Stimulated activated naive CD4-positive, alpha-beta T cell treated with Interleukin-2 at 50 U/mL for 16 hours (primary cell): Measurements from ENCODE around the gene IRF7.
A peak's percentile ranks its signal among the peaks of the same experiment; 100 is the strongest.
"Not testable (repeated sequence)": the region's sequence is repeated elsewhere in the genome, so short reads cannot be mapped to it uniquely, and the experiment has no call there.

Experiments
- DNase-seq: peaks from one replicate; lab custom pipeline; 2025; lab: John Stamatoyannopoulos, UW

The IRF7 gene

DNA sequence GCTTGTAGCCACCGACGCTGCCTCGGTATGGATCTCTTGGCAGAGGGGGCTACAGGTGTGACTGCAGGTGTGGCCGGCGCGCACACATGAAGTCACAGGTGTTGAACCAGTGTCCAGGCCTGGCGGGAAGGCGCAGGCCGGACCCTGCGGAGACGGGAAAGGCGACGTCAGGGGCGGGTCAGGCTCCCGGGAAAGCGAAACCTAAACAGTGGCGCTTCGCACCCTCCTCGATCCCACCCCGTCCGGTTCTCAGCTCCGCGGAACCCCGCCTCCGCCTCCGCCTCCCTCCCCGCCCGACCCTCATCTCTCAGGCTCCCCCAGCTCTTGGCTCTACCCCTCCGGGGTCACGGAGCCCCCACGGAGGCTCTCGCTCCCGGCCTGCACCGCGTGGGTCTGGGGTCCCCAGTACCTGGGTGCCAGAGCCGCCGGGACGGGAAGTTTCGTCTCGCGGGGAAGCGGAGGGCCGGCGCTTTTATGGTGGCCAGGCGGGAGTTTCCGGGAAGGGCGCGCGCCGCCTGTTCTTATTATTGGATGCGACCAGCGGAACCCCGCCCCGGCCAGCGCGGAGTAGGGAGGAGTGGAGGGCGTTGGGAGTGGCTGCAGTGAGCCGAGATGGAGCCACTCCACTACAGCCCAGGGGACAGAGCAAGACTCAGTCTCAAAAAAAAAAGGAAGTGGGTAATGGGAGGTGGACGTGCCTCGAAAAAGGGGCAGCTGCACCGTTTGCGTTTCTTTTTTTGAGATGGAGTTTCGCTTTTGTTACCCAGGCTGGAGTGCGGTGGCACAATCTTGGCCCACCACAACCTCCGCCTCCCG, at the start of gene IRF7:
Gene IRF7 (minus strand): TSS at position 447 of the 816 bp plus-strand sequence. CDS start 586 bp downstream, outside the sequence.
- peak; percentile 83 for DNase-seq

DNA sequence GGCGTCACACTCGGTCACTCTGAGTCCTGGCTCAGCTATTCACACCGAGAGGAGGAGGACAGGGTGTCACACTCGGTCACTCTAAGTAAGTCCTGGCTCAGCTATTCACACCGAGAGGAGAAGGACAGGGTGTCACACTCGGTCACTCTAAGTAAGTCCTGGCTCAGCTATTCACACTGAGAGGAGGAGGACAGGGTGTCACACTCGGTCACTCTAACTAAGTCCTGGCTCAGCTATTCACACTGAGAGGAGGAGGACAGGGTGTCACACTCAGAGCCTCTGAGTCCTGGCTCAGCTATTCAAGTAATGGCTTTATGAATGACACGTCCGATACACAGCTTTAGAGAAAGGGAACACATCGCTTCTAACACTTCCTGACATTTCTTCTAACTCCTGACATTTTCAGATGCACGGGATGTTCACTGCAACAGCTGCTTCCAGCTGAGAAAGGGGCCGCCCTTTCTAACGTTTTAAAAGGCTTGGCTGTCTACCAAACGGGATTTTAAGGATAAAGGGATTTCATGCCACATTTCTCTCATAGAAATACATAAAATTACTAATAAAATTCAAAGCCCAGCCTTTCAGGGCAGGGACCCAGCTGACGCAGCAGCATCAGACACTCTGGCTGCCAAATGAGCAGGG, 49.4 kb upstream of the IRF7 start:
- DNase-seq = no peak

DNA sequence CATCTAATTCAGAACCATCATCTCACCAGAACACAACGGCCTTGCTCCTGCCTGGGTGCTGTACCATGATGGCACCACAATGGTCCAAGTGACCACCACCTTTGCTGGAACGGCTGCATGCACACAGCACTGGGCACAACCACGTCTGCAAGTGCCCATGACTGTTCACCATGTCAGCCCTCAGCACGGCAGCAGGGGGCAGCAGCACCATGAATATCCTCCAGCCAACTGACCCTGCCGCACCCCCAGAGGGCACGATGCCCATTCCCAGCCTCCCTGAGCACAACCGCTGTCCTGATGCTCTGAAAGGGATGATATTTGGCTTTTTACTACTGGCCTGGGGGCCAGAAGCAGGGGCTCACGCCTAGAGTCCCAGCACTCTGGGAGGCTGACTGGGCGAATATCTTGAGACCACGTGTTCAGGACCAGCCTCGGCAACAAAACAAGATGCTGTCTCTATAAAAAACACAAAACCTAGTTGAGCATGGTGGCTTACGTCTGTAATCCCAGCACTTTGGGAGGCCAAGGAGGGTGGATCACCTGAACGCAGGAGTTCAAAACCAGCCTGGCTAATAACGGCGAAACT, 47.0 kb upstream of the IRF7 start:
- DNase-seq = peak; percentile 10

DNA sequence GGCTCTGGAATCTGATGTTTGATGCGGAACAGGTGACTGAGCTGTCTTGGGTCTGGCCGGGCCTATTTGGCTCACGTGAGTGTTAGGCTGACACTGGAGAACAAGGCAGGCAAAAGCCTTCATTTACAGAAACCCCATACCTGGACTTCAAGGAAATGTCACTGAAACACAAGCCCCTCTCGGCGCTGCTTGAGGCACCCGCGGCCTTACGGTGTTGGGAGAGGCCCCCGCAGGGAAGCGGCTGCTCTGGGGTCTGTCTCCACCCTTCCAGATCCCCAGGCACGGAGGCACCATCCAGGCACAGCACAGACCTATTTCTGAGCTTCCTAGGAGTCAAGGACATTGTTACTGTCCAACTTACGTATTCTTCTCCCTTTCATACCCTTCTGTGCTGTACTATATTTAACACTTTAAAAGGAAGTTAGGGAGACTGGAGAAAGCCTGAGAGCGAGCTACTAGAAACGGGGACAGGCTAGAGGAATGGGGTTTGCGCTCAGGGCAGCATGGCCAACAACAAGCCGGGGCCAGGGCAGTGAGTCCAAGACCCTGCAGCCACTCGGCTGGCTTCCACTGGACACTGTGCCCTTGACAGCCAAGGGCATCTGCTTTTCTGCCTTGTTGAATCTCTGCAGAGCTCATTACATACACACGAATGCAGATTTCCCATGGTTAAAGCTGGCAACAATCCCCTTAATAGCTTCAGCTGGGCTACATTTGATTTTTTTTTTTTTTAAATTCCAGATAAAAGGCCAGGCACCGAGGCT, 45.1 kb upstream of the IRF7 start:
- no peak for DNase-seq

DNA sequence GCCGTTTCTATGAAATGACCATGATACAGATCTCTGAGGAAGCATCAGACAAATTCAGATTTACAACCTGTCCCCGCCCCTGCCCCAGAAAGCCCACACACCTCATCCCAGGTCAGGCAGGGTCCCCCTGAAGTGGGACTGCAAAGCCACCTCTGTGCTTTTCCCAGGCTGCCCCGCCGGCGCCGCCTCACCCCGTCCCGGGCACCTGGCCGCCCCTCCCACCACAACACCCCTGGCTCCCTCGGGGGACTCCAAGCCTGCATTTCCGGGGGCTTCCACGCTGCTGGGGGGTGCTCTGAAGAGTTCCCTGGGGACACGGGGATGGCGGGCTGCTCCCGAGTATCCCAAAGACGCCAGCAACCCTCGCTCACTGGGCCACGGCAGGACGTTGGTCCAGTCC, 44.5 kb upstream of the IRF7 start:
- DNase-seq = no peak

DNA sequence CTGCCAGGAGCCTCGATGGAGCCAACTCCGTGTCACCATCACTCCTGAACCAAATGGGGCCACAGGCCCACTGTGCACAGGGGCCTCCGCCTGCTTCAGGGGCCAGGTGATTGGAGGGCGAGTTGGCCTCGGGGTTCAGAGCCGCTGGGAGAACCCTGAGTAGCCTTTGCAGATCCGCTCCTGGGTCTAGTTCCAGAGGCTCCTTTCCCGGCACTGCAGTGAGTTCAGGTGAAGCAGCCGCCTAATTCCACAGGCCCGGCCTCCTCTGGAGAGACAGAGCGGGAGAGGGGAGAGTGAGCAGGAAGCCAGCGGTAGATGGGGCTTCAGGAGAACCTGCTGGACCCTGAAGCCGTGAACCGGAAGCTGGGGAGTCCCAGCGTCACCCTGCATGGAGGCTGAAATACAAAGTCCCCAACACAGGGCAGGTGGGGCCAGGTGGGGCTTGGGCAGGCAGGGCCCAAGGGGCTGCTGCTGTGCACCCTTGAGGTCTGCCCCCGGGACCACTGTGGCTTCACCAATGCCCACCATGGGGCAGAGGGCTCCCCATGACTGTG, 43.9 kb upstream of the IRF7 start:
- DNase-seq = no peak

DNA sequence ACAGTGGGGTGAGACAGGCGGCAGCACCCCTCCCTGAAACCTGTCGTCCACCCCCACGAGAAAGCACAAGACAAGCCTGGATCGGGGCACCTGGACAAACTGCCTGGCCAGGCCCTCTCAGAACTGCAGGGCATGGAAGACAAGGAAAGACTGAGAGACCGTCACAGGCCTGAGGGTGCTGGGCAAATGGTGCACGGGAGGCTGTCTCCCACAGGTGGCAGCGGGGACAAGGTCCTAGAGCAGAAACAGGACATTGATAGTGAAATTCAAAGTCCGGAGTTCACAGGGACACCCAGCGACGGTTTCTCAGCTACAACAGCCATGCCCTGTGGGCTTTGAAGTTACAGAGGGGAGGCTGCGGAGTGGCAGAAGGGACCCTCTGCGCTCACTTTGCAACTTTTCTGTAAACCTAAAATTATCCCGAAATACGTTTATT, 42.0 kb upstream of the IRF7 start:
- DNase-seq = no peak

DNA sequence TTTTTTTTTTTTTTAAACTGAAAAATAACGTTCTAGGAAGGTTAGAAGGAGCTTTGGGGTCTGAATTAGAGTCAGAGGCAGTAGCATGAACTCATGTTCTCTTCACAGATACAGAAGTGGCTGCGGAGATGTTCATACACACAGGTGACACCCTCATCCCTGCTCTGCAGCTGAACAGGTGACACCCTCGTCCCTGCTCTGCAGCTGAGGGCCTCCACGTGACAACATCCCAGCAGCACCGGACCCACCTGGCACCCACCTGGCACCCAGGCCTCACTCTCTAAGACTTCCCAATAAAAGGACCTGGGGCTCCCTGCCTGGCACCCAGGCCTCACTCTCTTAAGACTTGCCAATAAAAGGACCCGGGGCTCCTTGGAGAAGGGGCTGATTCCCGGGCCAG, 41.1 kb upstream of the IRF7 start:
- DNase-seq = no peak

DNA sequence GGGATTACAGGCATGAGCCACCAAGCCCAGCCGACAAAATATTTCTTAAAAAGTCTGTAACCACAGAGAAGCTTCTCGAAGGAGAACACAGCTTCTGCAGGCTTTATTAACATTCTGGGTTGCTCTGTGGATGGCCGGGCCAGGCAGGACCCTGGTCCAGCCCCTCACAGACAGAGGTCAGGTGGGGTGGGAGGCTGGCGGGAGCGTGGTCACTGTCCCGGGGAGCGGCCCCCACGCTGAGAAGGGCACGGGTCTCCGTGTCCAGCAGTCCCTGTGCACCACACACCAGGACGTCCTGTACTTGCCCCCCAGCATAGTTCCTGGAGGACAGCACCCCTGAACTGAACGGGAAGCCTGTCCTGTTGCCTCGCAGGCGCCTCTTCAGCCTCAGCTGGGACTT, 40.7 kb upstream of the IRF7 start:
- no peak for DNase-seq

DNA sequence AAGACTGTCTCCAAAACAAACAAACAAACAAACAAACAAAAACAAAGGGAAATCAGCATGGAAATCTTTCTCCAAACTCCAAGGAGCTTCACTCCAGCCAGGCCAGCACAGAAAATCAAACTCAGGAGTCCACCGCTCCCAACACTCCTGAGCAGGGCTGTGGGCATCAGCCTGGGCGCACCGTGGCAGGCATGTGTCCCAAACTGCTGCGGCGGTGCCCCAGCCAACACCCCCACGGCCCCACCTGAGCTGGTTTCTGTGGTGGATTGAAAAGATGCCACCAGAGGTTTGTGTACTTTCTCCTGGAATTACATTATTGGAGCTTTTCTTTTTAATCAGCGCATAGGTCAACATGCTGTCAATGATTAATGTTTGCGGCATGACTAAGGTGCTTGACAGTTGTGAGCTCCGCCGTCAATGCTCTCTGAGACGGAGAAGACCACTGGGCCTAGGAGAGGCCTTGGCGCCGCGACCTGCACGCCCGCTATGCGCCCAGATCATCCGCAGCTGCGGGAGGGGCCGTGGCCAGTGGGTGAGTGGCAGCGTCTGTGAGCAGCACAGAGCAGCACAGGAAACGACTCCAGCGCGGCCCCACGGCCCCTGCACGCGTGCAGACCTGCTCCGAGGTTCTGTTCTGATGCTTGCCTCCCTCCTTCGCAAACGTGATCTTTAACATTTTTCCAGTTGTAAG, 39.4 kb upstream of the IRF7 start:
- DNase-seq = no peak

DNA sequence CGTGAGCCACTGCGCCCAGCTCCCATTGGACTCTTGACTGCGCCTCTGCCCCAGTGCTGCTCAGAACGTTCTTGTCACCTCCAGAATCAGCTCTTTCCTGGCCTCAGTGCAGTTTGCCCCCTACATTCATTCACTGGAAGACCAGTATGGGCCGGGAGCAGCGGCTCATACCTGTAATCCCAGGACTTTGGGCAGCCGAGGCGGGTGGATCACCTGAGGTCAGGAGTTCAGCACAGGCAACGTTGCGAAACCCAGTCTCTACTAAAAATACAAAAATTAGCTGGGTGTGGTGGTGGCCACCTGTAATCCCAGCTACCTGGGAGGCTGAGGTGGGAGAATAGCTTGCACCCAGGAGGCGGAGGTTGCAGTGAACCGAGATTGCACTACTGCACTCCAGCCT, 38.7 kb upstream of the IRF7 start:
- not testable (repeated sequence) for DNase-seq

DNA sequence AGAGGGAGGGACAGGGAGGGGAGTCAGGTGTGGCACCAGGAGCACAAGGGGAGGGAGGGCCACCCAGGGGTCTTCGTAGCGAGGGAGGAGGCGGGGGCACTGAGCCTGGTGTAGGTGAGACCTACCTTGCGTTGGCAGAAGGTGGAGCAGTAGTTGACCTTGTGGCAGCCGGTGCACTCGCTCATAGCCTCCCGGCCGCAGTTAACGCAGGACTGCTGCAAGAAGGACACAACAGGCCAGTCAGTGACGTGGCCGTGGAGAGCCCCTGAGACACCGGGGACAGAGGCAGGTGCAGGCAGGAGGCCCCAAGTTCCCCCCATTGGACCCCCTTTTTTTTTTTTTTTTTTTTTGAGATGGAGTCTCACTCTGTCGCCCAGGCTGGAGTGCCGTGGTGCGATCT, 38.1 kb upstream of the IRF7 start:
- no peak for DNase-seq

DNA sequence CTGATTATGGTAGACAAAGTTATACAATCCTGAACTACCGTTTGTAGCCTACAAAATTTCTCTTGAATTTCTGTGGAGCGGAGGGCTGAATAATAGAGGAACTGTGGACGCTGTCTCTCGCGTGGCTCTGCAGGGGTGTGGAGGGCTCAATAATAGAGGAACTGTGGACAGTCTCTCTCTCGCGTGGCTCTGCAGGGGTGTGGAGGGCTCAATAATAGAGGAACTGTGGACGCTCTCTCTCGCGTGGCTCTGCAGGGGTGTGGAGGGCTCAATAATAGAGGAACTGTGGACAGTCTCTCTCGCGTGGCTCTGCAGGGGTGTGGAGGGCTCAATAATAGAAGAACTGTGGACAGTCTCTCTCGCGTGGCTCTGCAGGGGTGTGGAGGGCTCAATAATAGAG, 37.4 kb upstream of the IRF7 start:
- DNase-seq = not testable (repeated sequence)

DNA sequence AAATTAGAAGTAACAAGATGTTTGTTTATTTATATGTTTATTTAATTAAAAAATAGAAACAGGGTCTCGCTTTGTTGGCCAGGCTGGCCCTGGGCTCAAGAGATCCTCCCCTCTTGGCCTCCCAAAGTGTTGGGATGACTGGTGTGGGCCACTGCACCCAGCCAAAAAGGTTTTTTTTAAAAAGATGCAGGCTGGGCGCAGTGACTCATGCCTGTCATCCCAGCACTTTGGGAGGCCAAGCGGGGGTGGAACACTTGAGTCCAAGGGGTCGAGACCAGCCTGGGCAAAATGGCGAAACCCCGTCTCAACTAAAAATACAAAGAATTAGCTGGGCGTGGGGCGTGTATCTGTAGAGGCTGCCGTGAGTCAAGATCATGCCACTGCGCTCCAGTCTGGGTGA, 34.7 kb upstream of the IRF7 start:
- DNase-seq = no peak

DNA sequence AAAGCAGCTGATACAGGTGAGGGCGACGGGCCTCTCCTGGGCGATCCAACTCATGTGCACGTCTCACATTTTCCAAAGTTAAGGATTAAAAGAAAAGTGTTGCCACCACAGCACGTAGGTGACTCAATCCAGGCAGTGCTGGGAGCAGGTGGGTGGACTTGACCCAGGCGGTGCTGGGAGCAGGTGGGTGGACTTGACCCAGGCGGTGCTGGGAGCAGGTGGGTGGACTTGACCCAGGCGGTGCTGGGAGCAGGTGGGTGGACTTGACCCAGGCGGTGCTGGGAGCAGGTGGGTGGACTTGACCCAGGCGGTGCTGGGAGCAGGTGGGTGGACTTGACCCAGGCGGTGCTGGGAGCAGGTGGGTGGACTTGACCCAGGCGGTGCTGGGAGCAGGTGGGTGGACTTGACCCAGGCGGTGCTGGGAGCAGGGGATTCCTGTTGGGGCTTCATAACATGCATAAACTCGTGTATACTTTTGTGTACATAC, 32.0 kb upstream of the IRF7 start:
- DNase-seq = not testable (repeated sequence)

DNA sequence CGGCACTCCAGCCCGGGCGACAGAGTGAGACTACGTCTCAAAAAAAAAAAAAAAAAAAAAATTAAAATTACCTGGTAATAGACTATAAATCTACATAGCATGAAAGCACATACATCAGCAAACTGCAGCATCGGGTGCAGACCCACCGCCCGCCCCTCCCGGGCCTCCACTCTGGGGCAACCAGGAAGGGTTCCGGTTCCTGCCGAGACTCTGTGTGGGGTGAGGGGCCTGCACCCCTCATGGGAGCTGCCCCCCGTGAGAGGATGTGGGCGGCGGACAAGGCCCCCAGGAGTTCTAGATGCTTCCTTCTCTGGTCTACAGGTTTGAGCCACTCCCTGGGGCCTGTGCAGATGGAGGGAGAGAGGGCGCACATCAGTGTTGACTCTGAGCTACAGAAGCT, 30.5 kb upstream of the IRF7 start:
- no peak for DNase-seq

DNA sequence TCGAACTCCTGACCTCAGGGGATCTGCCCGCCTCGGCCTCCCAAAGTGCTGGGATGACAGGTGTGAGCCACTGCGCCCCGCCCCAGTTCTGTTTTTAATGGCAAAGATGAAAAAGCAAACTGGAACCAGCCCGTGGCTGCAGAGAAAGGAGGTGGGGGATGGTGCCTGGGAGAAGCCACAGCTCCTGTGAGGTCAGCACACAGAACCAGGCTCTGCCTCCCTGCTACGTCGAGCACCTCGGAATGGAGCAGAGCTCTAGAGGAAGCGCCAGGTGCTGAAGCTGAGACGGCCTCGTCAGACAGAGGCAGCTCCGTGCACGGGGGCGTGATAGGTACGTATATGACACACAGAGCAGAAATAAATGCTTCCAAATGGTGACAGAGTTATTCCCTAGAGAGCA, 29.8 kb upstream of the IRF7 start:
- no peak for DNase-seq

DNA sequence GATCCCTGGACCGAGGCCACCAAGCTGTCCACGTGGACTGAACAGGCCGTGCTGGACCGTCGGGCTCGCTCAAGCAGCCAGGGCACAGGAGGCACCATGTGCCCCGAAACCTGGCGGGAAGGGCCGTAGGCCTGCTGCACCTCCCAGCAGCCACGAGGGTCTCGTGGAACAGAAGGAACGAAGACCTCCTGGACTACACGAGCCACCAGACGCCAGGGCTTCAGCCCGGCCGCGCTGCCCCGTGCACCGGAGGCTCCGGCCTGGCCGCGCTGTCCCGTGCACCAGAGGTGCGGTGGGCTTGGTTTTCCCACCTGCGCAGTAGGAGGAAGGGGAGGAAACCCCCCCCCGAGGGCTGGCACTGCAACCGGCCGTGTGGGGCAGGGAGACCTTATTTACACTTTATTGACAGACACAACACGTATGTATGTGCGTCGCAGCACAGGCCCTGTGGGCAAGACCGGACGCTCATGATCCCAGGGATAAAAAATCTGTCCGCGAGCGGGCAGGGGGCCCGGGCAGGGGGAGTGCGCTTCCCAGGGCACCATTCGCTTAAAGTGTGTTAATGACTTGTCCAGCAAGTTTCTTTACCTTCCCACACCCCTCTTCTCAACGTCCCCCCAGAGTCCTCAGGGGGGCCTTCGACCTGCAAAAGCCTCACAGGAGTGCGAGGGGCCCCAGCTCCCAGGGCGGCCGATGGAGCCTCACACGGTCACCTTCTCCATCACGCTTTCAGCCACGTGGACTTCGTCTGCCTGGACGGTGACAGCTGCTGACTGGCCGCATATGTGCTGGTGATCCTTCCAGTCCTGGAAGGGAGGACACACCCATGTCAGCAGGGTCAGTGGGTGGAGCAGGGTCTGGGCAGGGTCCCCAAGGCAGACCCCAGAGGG, 28.3 kb upstream of the IRF7 start:
- no peak for DNase-seq

DNA sequence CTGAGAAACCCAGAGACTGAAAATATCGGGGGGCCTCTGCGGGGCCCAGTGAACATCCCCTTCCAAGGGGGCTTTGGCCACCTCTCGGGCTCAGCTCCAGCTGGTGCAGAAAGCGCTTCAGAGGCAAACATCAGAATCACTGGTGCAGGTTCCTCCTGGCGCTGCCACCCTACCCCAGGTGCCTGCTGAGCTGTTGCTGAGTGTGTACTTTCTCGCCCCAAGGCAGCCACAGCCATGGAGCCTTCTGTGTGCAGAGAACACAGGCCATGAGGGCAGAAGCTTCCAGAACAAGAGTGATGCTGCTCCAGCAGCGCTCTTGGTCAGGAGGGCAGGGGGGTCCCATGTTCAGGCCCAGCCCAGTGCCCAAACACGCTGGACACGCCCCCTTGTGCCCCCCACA, 27.6 kb upstream of the IRF7 start:
- no peak for DNase-seq

DNA sequence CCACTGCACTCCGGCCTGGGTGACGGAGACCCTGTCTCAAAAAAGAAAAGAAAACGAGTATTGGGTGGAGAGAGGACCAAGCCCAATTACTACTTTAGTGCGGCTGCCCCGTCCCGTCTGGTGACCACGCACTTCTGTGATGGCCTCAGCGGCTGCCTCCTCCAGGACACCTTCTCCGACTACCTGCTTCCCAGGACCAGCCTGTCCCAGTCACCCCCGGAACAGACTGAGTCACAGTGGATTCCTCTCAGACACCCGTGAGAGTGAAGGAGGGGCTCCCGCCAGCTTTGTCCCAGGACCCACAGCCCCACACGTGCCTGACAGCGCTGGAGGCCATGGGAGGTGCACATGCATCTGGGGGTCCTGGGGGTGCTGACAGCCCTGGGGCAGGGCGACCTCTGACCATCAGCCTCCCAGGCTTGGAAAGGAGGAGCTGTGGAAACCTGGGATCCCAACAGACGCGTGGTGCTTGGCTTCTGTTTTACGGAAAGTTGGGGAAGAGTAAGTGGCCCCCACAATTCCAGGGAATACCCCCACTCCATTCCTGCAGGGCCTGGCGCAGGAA, 26.1 kb upstream of the IRF7 start:
- no peak for DNase-seq
